Thyroid gland (tissue), 4 donors: ENCODE data around the gene SEMA4D.

Source experiments
- CTCF ChIP-seq, 6 experiments: fragments of 200-600 bp in 3 of 6; fragments of 450-650 bp in 3 of 6; sonication (generic) in 3 of 6; IDR thresholded peaks; one replicate each; pipeline ENCODE4 v1.5.1; 2016 to 2019; ENCODE audit warnings: antibody characterized with exemption in 6 of 6, mild to moderate bottlenecking in 2 of 6, inconsistent platforms in 1 of 6, moderate library complexity in 1 of 6
- POLR2A ChIP-seq, 2 donors: fragments of 450-650 bp; IDR thresholded peaks; one replicate each; pipeline ENCODE4 v1.6.1; 2017; ENCODE audit warnings: antibody characterized with exemption in 2 of 2, mild to moderate bottlenecking in 2 of 2, moderate library complexity in 1 of 2

GRCh38 chr9:89421595-89421994 is 76.3 kb downstream of the SEMA4D start:
- TF ChIP-seq CTCF (IDR thresholded peaks at IDR 0.05) (no peak), POLR2A (IDR thresholded peaks at IDR 0.05) (no peak)
